HuH-7 (cell line): ENCODE measurements around the gene CTSD.
"Not testable (repeated sequence)": the region's sequence is repeated elsewhere in the genome, so short reads cannot be mapped to it uniquely, and the experiment has no call there.

Source experiments
- DNase-seq: peaks from one replicate; pipeline ENCODE4 v3.0.0; 2011; ENCODE audit warnings: low spot score

Gene CTSD

DNA sequence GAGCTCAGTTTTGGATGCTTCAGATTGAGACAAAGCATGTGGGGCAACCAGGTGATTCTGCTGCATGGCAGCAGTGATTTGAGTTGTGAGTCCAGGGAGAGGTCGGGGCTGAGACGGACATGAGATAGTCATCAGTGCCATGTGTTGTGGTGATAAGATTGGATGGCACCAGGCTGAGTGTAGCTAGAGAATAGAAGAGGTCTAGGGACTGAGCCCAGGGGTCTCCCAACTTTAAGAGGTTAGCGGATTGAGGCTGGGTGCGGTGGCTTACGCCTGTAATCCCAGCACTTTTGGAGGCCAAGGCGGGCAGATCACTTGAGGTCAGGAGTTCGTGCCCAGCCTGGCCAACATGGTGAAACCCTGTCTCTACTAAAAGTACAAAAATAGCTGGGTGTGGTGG is 6.3 kb upstream of the CTSD start:
- no peak for DNase-seq

DNA sequence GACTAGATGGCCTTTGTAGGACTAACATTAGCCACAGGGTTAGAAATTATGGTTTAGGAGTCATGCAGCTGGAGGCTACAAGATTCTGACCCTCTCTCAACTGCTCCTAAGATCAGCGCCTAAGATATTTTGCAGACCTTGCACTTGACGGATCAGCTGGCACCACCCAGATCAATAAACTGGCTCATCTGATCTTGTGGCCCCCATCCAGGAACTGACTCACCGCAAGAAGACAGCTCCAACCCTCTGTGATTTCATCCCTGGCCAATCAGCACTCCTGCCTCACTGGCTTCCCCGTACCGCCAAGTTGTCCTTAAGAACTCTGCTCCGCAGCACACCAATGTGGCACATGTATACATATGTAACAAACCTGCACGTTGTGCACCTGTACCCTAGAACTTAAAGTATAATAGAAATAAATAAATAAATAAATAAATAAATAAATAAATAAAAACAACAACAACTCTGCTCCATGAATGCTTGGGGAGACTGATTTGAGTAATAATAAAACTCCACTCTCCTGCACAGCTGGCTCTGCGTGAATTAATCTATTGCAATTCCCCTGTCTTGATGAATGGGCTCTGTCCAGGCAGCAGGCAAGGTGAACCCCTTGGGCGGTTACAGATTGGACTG is 5.7 kb upstream of the CTSD start:
- not testable (repeated sequence) for DNase-seq

DNA sequence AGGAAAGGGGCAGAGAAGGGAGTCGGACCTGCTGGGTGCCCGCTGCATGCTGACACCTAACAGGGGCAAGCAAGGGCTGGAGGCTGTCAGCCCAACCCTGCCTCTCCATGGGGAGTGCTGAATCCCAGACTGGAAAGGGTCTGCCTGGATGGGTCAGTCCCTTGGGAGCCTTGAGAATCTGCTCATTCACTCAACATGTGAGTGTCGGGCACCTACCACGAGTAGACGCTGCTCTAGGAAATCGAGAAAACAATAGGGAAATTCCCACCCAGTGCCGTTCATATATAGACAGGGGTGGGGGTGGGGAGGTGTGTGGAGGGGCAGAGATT is 4.4 kb upstream of the CTSD start:
- DNase-seq = no peak

DNA sequence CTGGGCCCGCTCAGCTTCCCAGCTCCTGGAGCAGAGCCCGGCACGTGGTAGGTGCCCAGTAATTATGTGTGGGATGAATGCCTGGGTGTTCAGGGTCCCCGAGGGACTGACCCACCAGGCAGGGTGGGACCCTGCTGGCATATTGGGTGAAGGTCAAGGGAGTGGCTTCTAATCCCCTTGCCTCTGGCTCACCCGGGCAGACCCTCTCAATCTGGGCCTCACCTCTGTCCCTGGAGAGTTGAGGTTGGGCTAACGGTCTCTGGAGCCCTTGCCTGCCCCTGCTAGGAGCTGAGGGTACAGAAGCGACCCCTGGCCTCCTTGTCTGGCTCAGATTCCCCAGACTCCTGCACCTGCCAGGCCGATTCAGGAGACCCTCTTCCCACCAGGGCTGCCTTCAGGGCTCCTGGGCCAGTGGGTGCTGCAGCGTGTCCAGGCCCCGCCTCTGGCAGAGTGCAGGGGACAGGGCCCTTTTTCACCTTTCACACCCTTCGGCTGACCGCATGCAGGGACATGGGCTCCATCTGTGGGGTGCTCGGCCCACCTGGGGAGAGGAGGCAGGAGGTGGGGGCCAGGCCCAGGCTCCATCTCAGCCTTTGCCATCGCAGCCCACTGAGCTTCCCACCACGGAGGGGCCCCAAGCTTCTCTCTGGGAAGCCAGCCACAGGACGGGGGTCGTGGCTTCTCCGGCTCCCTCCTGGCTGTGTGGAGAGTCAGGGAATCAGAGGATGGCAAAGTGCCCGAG is 3.8 kb upstream of the CTSD start:
- no peak for DNase-seq

DNA sequence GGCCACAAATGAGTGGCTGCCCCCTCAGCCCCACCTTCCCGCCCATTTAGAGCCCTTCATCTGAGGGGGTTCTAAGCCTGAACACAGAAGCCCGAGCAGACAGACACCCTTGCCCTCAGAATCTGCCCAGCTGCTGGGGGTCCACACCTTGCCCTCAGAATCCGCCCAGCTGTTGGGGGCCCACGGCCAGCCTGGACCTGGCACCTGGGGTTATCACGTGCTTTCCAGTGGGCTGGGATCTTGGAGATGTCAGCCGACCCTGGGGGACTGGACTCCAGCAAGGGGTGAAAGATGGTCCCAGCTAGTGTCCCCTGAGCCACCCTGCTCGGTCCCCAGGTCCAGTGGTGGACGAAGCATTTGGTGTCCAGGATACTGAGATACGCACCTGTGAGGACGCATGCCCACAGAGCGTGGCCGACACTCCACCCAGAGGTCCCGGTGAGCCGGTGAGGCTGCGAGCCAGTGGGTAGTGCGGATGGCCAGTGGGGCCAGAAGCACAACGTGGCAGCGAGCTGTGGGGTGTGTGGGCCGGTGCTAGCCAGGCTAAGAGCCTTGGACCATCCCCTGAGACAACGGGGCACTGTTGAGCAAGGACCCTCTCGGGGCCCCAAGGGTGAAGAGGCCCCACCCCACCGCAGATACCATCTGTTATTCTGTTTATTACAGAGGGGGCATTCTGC is 3.1 kb upstream of the CTSD start:
- DNase-seq = no peak

DNA sequence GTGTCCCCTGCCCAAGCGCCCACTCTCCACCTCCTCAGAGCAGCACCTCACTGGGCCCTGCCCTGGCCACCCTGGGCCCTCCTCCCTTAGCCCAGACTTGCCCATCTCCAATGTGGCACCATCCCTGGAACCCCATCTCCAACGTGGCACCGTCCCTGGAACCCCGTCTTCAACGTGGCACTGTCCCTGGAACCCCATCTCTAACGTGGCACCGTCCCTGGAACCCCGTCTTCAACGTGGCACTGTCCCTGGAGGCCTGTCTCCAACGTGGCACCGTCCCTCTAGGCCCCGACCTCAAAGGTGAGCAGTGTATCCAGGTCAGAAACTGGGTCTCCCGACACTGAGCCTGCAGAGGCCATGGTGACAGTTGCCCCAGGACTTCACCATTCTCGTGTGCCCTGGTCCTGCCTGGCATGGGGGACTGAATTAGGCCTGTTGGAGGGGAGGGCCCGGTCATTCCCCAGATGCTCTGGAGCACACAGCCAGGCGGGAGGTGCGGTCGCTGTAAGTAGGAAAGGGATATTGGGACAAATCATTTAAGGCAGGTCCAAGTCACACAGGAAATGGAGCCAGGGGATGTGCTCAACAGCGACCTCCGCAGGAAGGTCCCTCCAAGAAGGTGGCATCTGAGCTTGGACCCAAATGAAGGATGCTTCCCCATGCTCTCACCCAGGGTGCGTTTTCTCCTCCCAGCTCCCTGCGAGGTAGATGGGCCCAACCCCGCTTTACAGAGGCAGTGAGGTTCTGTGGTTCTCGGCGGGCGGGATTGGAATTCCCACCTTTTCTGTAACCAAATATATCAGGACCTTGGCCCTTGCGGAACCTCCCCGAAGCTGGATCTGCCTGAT is 2.4 kb upstream of the CTSD start:
- no peak for DNase-seq

DNA sequence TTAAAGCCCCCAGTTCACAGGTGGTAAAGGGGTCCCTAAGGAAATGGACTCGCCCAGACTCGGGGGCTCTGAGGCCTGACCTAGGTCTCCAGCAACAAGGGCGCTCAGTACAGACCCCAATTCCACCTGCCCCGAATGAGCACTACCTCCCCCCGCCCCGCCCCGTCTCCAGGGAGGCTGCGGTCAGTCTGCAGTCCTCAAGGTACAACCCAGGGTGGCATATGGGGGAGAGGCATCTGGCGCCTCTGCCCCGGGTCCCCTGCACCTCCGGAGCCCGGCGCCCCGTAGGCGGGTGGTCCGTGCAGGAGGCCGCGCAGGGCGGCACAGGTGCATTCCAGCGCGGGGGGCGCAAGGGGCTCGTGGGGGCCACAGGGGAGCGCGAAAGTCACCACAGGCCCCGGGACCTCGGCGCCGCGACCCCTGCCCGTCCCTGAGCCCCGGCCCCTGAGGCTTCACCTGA is 361 bp downstream of the CTSD start:
- DNase-seq = no peak

DNA sequence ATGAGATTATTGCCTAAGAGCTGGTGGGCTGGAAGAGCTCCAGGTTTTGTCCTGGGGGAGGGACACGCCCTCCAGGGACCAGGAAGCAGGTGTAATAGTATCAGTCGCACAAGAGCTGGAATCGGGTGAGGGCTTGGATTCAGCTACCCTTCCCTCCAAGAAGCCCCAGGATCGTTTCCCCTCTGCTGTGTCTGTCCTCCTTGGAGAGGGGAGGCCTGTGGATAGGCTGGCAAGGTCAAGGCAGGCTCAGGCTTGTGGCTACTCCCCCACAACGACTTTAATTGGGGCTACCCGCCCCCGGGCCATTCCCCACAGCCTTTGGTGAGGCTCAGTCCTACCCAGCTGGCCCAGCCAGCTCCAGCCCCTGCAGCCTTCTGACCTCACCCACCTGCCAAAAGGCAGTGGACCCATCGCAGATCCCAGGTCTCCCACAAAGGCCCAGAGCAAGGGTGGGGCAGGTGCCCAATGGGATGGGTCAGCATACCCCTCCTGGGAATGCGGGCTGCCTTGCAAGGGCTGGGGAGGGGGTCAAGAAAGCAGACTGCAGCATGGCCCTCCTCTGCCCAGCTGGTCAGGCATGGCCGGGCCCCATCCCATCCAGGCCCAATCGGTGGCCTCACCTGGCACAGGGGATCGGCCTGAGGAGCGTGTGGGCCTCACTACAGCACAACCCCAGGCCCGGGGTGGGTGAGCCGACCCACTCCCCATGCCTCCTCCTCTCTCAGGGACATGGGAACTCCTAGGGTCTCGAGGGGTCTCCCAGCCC is 1.0 kb downstream of the CTSD start:
- DNase-seq = peak; percentile 82

DNA sequence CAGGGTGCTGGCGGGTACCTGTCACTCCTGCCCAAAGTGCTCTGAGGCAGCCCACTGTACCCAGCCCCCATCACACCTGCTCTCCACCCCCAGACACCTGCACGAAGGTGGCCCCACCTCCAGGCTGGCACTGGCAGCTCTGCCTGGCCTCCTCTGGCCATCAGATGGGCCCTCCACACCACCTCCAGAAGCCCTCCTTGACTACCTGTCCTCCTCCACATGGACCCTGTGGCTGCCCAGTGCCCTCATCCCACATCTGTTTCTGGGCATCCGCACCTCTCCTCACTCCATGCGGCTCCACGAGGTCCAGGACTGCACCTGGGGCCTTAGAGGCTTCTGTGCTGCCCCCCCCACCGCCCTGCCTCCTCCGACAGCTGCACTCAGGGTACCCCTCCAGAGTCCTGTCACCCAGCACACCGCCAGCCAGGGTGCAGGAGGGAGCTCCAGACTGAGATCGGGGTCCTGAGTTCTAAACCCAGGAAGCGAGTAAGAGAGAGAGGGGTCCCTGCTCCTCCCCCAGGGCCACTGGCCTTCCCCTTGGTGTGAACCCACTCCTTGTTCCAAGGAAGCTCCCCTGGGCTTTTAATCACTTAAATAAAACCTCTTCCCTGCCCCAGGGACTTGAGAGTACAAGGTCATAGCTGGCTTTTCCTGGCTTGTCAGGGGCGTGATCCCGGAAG is 1.7 kb downstream of the CTSD start:
- DNase-seq = no peak

DNA sequence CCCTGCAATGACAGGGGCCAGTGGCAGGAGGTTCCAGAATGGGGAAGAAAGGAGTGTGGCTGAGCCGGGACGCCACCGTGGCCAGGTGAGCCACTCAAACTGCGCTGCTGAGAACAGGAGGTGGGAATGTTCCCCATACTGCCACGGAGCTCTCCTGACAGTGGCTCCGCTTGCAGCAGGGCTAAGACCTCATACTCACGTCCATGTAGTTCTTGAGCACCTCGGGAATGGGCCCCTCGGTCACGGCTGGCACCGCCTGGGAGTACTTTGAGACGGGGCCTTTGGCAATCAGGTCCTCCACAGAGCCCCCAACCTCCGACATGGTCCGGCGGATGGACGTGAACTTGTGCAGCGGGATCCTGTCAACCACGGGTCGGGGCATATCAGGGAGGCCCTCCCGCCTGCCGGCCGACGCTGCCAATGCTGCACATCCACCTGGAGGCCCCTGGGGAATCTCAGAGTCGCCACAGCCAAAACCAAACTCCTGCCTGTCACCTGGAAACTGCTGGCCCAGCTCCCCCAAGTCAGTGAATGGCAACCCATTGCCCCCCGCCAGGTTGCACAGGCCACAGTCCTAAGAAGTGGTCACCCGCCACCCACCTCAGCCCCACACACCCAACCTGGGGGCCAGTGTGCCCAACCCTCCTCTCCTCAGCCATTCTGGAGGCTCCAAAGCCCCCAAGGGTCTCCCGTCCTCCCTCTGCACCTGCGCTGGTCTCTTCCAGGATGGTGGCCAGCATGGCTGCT is 2.4 kb downstream of the CTSD start:
- no peak for DNase-seq

DNA sequence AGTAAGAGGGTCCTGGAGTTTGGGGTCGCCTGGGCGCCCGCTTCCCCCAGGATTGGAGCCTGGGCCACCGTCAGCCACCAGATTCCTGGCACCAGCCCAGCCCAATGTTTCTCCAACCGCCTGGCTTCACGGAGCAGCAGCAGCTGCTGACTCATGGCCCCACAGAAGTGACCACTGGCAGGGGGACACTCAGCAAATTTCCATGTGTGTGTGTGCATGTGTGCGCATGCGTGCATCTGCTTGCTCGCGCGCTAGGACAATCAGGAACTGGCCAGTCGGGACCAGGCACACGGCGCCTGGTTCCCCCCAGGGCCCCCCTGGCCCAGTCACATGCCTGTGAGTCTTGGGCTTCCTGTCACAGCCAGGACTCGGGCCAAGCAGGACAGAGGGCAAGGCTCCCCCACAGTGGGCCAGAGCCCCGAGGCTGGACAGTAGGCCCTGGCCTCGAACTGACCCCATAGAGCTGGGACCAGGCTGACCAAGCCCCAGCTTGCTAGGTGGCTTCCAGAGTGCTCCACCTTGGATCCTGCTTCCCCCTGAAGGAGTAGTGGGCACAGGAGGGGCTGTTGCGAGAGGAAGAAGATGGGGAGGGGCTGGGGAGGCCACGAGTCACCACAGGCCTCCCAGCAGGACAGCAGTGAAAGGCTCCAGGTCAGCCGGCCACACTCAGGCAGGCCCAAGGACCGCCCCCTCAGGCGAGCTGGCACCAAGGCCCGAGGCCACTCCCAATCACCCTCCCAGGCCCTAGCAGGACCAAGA is 3.2 kb downstream of the CTSD start:
- DNase-seq = no peak

DNA sequence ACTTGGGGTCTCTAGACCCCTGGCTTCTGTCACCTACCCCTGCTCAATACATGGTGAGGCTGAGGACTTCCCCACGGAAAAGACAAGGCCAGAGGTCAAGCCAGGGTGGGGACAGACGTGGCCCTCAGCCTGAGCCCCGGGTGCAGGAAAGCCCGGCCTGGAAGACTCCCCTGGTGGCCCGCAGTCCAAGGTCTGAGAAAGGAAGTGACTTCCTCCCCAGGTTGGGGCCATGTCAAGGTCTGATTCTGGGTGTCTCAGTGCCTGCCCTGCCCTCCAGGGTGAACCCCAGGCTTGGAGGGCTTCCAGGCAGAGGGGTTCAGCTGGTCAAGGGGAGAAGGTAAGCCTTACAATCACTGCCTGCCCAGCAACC is 3.9 kb downstream of the CTSD start:
- no peak for DNase-seq

DNA sequence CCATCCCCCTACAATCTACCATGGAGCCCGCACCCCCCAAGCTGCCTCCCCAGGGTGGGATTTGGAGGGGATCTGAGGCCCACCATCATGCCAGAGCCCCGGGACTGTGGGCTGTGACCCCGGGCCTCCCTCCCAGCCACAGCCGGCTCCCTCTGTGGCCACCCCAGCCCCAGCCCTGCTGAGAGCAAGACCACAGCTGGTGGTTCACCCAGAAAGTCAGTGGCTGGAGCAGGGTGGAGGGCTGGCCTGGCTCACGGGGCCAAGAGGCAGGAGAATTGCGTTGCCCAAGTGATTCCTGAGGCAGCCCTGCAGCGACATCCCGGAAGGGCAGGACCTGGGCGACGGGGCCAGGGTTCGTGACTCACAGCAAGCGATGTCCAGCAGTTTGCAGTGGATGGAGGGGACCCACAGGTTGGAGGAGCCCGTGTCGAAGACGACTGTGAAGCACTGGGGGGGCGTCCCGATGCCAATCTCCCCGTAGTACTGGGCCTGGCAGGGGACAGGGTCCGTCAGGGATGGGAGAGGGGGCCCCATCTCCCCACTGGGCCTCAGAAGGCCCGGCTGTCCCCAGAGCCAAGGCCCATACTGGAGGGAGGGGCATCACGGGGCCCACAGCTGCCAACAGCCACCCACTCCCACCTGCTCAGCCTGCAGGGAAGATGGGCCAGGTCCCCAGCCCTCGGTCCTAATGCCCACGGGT is 4.4 kb downstream of the CTSD start:
- no peak for DNase-seq

DNA sequence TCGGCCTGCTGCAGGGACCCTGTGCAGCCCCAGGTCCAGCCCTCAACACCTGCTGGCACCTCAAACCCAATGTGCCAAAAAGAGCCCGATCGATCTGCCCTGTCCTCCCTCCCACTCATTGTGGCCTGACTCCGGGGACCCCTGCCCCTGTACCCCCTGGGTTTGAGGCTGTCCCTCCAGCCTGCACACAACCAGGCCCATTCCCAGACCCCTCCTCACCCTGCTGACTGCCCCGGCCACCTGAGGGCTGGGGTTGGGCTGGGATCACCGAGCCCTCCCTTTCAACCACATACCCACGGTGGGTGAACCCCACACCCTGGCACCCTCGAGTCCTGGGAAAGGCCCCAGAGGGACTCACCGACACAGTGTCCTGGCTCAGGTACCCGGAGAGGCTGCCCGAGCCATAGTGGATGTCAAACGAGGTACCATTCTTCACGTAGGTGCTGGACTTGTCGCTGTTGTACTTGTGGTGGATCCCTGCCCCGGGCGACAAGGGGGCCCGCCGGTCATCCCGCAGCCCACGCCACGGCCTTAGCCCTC is 5.0 kb downstream of the CTSD start:
- no peak for DNase-seq

DNA sequence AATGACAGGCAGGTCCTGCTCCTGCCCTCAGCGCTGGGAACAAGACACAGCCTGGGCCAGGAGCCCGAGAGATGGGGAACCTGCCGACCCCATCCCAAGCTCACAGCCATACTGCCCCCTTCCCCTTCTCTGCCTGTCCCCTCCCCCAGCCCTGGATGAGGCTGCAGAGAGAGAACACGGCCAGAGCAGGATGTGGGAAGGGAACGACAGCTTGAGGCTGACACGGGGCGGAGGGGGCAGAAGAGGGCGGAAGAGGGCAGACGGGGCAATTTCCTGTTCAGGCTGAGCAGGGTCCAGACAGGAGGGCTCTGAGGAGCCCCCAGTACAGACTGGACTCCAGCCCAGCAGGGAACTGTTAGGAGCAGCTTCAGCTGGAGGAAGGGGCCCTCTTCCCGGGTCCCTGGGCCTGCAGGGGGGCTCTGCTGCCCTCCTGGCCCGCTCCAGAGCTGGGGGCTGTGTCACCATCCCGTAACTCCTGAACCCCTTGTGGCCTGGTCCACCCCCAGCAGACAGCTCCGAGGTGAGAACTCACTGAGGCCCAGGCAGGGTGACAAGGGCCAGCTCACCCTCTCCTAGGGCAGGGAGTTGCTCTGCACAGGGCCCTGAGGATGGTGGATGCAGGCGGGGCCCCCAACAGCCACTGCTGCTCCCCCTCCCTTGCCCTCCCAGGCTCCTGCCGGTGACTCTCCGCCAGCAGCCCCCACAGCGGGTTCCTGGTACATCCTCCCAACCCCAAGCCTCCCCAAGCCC is 5.7 kb downstream of the CTSD start:
- no peak for DNase-seq

DNA sequence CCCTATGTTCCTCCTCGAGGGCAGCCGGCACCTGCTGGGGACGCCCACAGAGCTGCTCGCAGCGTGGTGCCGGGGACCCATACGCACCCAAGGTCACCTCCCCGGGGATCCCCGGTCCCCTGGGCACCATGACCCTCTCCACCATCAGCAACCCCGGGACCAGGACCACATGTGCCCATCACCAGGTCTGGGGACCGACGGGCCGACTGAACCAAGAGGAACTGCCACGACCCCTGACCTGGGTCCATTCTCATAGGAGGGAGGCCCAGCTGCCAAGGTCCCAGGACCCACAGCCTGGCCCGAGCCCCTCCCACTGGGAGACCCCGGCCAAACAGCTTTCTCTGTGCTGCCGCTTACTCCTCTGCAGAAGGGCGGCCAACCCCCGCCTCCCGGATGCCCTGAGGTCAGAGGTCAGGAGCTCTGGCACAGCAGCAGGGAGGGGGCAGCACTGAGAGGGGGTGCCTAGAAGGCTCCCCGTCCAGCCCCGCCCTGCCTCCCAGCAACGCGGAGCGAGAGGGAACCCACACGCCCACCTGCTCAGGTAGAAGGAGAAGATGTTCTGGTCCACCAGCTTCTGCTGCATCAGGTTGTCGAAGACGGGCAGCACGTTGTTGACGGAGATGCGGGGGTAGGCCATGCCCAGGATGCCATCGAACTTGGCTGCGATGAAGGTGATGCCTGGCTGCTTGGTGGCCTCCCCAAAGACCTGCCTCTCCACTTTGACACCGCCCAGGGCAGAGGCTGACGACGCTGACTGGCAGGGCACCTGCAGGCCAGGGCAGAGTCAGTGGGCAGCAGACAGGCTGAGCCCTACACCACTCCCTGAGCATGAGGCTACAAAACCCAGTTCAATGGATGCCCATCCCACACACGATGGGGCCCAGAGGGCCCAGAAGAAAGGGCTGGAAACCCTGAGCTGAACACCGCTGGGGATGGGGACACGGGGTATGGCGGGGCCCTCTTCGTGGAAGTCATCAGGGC is 6.6 kb downstream of the CTSD start:
- no peak for DNase-seq
